ENCODE data around the gene ARNT2. TPM values are rescaled to one million over a fixed set of nuclear protein-coding genes. Genes with fewer than 3 reads are reported as not detected.

The ARNT2 gene
- total and polyA plus RNA-seq, 4 donors: 78.6 to 150 (median 130) TPM

DNA sequence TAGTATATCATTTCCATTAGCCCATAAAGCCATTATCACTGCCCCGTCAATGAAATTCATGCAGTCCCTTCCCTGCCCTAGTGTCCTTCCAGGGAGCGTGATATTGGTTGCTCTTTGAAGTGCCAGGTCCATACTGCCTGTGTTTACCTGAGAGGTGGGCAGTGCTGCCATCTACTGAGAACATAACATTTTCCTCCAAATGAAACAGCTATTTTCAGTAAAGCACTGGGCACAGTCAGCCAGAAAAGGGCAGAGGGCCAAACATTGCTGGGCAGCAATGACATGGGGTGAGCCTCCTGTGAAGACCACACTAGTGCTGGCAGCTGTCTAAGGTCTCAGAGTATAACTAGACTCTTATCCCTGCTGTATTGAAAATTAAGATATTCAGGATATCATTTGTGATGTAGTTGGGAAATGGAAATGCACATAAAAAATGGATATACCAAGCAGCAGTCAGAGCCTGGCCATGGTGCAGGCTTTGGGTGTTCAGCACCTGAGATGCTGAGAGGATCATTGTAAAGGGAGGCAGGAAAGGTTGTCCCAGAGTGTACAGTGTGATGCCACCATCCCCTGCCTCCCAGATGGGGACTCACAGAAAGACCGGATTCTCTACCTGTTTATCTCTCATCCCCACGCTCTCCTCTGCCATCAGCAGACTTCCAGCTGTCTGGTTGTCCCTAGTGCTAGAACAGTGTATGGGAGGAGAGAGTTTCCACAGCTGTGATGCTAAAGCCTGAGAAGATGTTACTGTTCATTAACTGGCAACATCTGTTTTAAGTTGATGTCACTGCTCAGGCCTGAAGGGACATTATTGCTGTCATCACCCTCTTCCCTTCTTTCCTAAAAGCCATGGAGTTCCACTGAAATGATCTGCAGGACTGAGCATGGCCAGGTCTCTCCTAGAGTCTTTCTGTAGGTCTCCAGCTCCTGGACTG, 108.8 kb downstream of the ARNT2 start:
- Histone ChIP-seq H3K9me3 (ENCODE audit: control insufficient read depth, insufficient read depth, low read length) (peaks cover 2% of the 10 kb centered on the region), H3K4me3 (ENCODE audit: low read depth, low read length) (no peak overlapping the region), H3K4me1 (ENCODE audit: control insufficient read depth, insufficient read depth, low read length) (peaks cover 7% of the 10 kb centered on the region), H3K27me3 (ENCODE audit: control insufficient read depth, insufficient read depth, low read length) (no peaks in the 10 kb centered on the region), H3K27ac (ENCODE audit: low read depth, low read length) (no peak overlapping the region), H3K36me3 (ENCODE audit: control insufficient read depth, insufficient read depth, low read length) (peaks cover 27% of the 10 kb centered on the region)
- 94% methylated on average over 2 of the region's 4 CpGs for WGBS (ENCODE audit: insufficient coverage)
- peak in 2 of 6 donors; percentile 54 to 76 for DNase-seq (ENCODE audit: low read depth in 4 of 6, low spot score in 6 of 6)

DNA sequence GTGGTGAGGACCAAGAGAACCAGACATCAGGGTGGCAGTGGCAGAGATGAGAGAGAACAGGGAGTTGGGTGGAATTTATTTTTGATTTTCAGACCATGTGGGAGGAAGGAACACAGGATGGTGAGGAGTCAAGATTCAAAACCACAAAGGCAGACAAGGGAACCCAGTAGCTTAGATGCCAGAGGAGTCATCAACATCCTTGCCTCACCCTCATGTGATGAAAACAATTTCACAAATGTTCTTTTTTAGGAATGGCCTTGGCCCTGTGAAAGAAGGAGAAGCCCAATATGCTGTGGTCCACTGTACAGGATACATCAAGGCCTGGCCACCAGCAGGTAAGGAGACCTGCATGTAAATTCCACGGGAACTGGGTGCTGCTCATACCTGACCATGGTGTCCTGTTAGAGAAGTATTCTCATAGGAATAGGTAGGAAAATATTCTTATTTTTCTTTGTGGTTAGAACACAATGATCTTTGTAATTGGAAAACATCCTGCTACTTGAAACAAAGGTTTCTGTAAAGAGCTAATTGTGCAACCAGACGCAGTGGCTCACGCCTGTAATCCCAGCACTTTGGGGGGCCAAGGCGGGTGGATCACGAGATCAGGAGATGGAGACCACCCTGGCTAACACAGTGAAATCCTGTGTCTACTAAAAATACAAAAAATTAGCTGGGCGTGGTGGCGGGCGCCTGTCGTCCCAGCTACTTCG, 110.0 kb downstream of the ARNT2 start:
- peaks cover 2% of the 10 kb centered on the region for H3K9me3 ChIP-seq (ENCODE audit: control insufficient read depth, insufficient read depth, low read length)
- peaks cover 7% of the 10 kb centered on the region for H3K4me1 ChIP-seq (ENCODE audit: control insufficient read depth, insufficient read depth, low read length)
- H3K4me3 ChIP-seq (ENCODE audit: low read depth, low read length): no peak overlapping the region
- no peak overlapping the region for H3K27ac ChIP-seq (ENCODE audit: low read depth, low read length)
- H3K36me3 ChIP-seq (ENCODE audit: control insufficient read depth, insufficient read depth, low read length): peaks cover 18% of the 10 kb centered on the region
- H3K27me3 ChIP-seq (ENCODE audit: control insufficient read depth, insufficient read depth, low read length): no peaks in the 10 kb centered on the region
- DNase-seq (ENCODE audit: low read depth in 4 of 6, low spot score in 6 of 6): no peak
- WGBS (ENCODE audit: insufficient coverage): 93% methylated on average over 10 of the region's 10 CpGs

DNA sequence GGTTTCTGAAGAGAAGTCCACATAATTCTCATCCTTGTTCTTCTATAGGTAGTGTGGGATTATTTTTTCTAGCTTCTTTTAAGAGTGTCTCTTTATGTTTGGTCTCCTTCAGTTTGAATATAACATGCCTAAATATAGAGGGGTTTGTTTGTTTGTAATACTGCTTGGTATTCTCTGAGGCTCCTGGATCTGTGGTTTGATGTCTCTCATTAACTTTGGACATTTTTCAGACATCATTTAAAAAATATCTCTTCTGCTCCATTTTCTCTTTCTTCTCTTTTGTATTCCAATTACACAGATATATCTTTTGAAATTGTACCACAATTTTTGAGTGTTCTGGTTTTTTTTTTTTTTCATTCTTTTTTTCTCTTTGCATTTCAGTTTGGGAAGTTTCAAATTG, 113.1 kb downstream of the ARNT2 start:
- DNase-seq (ENCODE audit: low read depth in 4 of 6, low spot score in 6 of 6): no peak
- no peaks in the 10 kb centered on the region for H3K27me3 ChIP-seq (ENCODE audit: control insufficient read depth, insufficient read depth, low read length)

DNA sequence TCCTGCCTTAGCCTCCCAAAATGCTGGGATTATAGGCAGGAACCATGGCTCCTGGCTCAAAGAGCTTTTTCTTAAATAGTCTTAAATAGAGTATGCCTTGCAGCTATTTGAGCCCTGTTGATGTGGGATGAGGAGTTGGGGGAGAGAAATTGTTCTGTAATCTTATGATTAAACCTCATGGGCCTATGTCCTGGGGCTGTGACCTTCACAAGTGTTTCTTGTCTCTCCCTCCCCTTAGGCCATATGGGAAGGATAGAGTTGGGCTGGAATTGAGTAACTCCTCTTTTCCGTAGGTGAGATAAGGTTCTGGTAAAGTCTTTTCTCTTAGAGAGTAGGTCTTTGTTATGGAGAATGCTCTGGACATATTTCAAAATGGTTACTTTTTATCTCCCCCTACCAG, 114.3 kb downstream of the ARNT2 start:
- no peak overlapping the region for H3K4me3 ChIP-seq (ENCODE audit: low read depth, low read length)
- H3K36me3 ChIP-seq (ENCODE audit: control insufficient read depth, insufficient read depth, low read length): peaks cover 14% of the 10 kb centered on the region
- no peaks in the 10 kb centered on the region for H3K27me3 ChIP-seq (ENCODE audit: control insufficient read depth, insufficient read depth, low read length)
- H3K9me3 ChIP-seq (ENCODE audit: control insufficient read depth, insufficient read depth, low read length): peaks cover 2% of the 10 kb centered on the region
- no peak overlapping the region for H3K27ac ChIP-seq (ENCODE audit: low read depth, low read length)
- no peak for DNase-seq (ENCODE audit: low read depth in 4 of 6, low spot score in 6 of 6)
- no CpG with 5 or more reads among the region's 1 CpG for WGBS (ENCODE audit: insufficient coverage)
- no peaks in the 10 kb centered on the region for H3K4me1 ChIP-seq (ENCODE audit: control insufficient read depth, insufficient read depth, low read length)

More for the DNA sequence above, 113.1 kb downstream of the ARNT2 start:
- Histone ChIP-seq H3K36me3 (ENCODE audit: control insufficient read depth, insufficient read depth, low read length) (peaks cover 11% of the 10 kb centered on the region), H3K4me3 (ENCODE audit: low read depth, low read length) (no peak overlapping the region), H3K27ac (ENCODE audit: low read depth, low read length) (no peak overlapping the region), H3K4me1 (ENCODE audit: control insufficient read depth, insufficient read depth, low read length) (peaks cover 6% of the 10 kb centered on the region), H3K9me3 (ENCODE audit: control insufficient read depth, insufficient read depth, low read length) (peaks cover 2% of the 10 kb centered on the region)

DNA sequence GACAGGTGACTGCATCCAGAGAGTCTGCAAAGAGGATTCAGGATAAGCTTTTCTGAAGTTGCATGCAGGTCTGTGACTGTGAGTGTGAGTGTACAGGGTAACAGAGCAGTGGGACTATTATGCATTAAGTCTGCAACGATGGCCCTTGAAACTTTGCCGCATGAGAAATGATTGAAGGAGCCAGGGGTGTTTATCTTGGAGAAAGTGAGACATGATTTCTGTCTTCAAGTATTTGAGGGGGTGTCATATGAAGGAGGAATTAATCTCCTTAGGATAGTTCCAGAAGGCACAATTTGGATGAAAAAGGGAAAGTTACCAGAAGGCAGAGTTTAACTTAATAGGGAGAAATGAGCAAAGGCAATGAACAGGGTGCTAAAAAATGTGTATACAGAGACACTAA, 119.6 kb downstream of the ARNT2 start:
- WGBS (ENCODE audit: insufficient coverage): 79% methylated on average over 2 of the region's 2 CpGs
- no peak overlapping the region for H3K4me3 ChIP-seq (ENCODE audit: low read depth, low read length)
- DNase-seq (ENCODE audit: low read depth in 4 of 6, low spot score in 6 of 6): no peak
- no peaks in the 10 kb centered on the region for H3K4me1 ChIP-seq (ENCODE audit: control insufficient read depth, insufficient read depth, low read length)
- peaks cover 12% of the 10 kb centered on the region for H3K36me3 ChIP-seq (ENCODE audit: control insufficient read depth, insufficient read depth, low read length)
- no peaks in the 10 kb centered on the region for H3K9me3 ChIP-seq (ENCODE audit: control insufficient read depth, insufficient read depth, low read length)
- no peak overlapping the region for H3K27ac ChIP-seq (ENCODE audit: low read depth, low read length)
- H3K27me3 ChIP-seq (ENCODE audit: control insufficient read depth, insufficient read depth, low read length): no peaks in the 10 kb centered on the region

DNA sequence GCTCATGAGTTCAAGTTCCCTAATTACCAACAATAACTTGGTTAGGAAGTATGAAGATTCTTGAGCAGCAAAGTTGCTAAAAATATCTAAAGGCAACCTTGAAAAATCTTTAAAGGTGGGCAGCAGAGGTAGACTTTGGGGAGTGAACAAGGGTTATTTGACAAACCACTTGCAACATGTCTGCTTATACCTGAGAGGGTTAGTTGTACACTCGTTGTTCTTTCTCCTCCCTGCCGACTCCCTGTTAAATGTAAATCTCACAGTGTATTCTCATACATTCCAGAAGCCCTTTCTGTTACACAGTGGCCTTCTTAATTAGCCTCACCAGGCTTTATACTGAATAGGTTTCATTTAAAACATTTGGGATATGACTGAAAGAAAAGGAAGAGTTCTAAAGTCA, 121.7 kb downstream of the ARNT2 start:
- peaks cover 12% of the 10 kb centered on the region for H3K36me3 ChIP-seq (ENCODE audit: control insufficient read depth, insufficient read depth, low read length)
- H3K4me3 ChIP-seq (ENCODE audit: low read depth, low read length): no peak overlapping the region
- H3K27ac ChIP-seq (ENCODE audit: low read depth, low read length): no peak overlapping the region
- H3K27me3 ChIP-seq (ENCODE audit: control insufficient read depth, insufficient read depth, low read length): no peaks in the 10 kb centered on the region
- no CpG with 5 or more reads among the region's 2 CpGs for WGBS (ENCODE audit: insufficient coverage)
- H3K9me3 ChIP-seq (ENCODE audit: control insufficient read depth, insufficient read depth, low read length): no peaks in the 10 kb centered on the region
- H3K4me1 ChIP-seq (ENCODE audit: control insufficient read depth, insufficient read depth, low read length): no peaks in the 10 kb centered on the region
- DNase-seq (ENCODE audit: low read depth in 4 of 6, low spot score in 6 of 6): no peak

DNA sequence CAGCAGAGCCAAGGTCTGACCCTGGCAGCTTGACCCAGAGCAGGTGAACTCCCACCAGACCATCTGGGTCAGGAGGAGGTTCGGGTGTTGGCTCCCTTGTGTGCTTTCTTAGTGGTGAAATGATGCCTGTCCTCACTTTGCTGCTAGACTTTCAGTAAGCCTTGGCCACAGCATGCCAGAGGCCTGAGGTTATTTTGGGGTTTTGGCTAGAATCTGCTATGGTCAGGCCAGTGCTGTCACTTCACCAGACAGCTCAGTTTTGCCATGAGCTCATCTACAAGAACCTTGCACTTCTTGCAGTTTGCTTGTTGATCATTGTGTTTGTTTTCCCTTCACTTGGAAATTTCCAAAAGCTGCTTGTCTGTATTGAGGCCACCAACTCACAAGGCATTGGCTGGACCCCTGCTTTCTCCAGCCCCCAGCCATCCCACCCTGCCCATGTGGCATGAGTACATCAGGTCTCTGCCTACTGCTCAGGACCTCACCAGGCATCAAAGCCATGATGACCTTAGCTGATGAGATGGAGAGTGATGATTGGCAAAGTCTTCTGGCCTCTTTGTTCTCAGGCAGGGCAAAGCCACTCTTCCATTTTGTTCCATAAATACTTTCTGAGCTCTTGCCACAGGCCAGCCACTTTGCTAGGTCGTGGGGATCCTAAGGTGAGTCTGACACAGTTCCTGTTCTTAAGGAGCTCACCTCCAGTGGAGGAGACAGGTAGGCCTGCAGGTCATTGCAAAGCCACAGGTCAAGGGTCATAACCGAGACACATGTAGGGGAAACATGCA, 122.6 kb downstream of the ARNT2 start:
- no peak overlapping the region for H3K27ac ChIP-seq (ENCODE audit: low read depth, low read length)
- H3K36me3 ChIP-seq (ENCODE audit: control insufficient read depth, insufficient read depth, low read length): peaks cover 14% of the 10 kb centered on the region
- WGBS (ENCODE audit: insufficient coverage): 94% methylated on average over 3 of the region's 3 CpGs
- no peaks in the 10 kb centered on the region for H3K27me3 ChIP-seq (ENCODE audit: control insufficient read depth, insufficient read depth, low read length)
- no peaks in the 10 kb centered on the region for H3K9me3 ChIP-seq (ENCODE audit: control insufficient read depth, insufficient read depth, low read length)
- no peak for DNase-seq (ENCODE audit: low read depth in 4 of 6, low spot score in 6 of 6)
- H3K4me1 ChIP-seq (ENCODE audit: control insufficient read depth, insufficient read depth, low read length): no peaks in the 10 kb centered on the region
- no peak overlapping the region for H3K4me3 ChIP-seq (ENCODE audit: low read depth, low read length)

DNA sequence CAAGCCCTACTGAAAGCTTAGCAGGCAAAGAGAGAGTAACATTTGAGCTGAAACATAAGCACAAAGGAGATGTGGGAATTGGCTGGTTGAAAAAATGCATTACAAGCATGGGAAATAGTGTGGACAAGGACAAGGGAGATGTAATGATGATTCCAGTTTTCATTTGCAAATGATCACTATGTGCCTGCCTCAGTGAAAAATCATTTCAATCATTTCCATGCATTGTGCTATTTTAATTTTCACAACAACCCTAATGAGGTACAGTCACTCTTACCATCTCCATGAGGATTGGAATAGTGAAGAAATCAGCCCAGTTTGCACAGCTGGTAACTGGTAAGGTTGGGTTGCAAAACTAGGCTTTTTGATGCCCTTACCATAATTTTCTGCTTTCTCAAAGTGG, 123.2 kb downstream of the ARNT2 start:
- no peaks in the 10 kb centered on the region for H3K27me3 ChIP-seq (ENCODE audit: control insufficient read depth, insufficient read depth, low read length)
- H3K4me3 ChIP-seq (ENCODE audit: low read depth, low read length): no peak overlapping the region
- H3K27ac ChIP-seq (ENCODE audit: low read depth, low read length): no peak overlapping the region
- H3K36me3 ChIP-seq (ENCODE audit: control insufficient read depth, insufficient read depth, low read length): peaks cover 16% of the 10 kb centered on the region
- no peak for DNase-seq (ENCODE audit: low read depth in 4 of 6, low spot score in 6 of 6)
- no peaks in the 10 kb centered on the region for H3K9me3 ChIP-seq (ENCODE audit: control insufficient read depth, insufficient read depth, low read length)
- H3K4me1 ChIP-seq (ENCODE audit: control insufficient read depth, insufficient read depth, low read length): no peaks in the 10 kb centered on the region

DNA sequence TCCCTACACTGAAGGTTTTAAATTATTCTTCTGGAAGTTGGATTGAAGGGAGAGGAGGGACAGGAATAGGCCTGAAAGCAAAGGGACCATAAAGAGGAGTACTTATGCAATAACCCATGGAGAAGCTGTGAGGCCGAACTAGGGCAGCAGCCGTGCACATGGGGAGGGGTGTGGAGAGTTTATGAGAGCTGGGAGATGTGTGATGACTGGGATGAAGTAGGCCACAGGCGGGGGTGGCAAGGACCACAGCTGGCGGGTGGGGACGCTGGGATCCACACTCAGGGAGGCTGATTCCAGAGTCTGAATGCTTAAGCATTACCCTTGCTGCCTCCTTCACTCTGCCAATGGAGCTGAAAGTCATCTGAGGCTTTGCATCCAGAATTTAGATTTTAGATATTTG, 123.8 kb downstream of the ARNT2 start:
- H3K36me3 ChIP-seq (ENCODE audit: control insufficient read depth, insufficient read depth, low read length): peaks cover 18% of the 10 kb centered on the region
- H3K27ac ChIP-seq (ENCODE audit: low read depth, low read length): no peak overlapping the region
- no peaks in the 10 kb centered on the region for H3K27me3 ChIP-seq (ENCODE audit: control insufficient read depth, insufficient read depth, low read length)
- no peaks in the 10 kb centered on the region for H3K4me1 ChIP-seq (ENCODE audit: control insufficient read depth, insufficient read depth, low read length)
- H3K4me3 ChIP-seq (ENCODE audit: low read depth, low read length): no peak overlapping the region
- H3K9me3 ChIP-seq (ENCODE audit: control insufficient read depth, insufficient read depth, low read length): no peaks in the 10 kb centered on the region
- 88% methylated on average over 5 of the region's 5 CpGs for WGBS (ENCODE audit: insufficient coverage)
- DNase-seq (ENCODE audit: low read depth in 4 of 6, low spot score in 6 of 6): no peak

All from spinal cord (tissue), 10 donors.